Ovary (tissue), 3 donors: ENCODE data around the gene TAOK1.

ENCODE experiments used
- CTCF ChIP-seq, 3 donors: fragments of 450-650 bp in 2 of 3; fragments of 200-600 bp in 1 of 3; IDR thresholded peaks; one replicate each; pipeline versions ENCODE4 v1.5.1 to v1.8.0; 2016 to 2022; ENCODE audit warnings: antibody characterized with exemption in 3 of 3, mild to moderate bottlenecking in 1 of 3
- EP300 ChIP-seq: sonication (generic); formaldehyde crosslinking; IDR thresholded peaks from one replicate; pipeline ENCODE4 v1.6.1; 2017; ENCODE audit warnings: antibody characterized with exemption
- POLR2A ChIP-seq: fragments of 450-650 bp; IDR thresholded peaks from one replicate; pipeline ENCODE4 v1.6.1; 2017; ENCODE audit warnings: antibody characterized with exemption, mild to moderate bottlenecking, moderate library complexity
- donor health status: DM: no; HTN: no; CAD: no.

- TF ChIP-seq POLR2A = no peak
- no peak for TF ChIP-seq CTCF (IDR thresholded peaks at IDR 0.05)
- no peak for TF ChIP-seq EP300
Observed at GRCh38 chr17:29394761-29395160, 4.6 kb downstream of the TAOK1 start.
